NCI-H82 (cell line): ENCODE data around the gene PLCB1.
"Not testable (repeated sequence)": the region's sequence is repeated elsewhere in the genome, so short reads cannot be mapped to it uniquely, and the experiment has no call there.

Experiments
- DNase-seq: peaks from one replicate; lab custom pipeline; 2025; lab: John Stamatoyannopoulos, UW

Gene PLCB1

DNA sequence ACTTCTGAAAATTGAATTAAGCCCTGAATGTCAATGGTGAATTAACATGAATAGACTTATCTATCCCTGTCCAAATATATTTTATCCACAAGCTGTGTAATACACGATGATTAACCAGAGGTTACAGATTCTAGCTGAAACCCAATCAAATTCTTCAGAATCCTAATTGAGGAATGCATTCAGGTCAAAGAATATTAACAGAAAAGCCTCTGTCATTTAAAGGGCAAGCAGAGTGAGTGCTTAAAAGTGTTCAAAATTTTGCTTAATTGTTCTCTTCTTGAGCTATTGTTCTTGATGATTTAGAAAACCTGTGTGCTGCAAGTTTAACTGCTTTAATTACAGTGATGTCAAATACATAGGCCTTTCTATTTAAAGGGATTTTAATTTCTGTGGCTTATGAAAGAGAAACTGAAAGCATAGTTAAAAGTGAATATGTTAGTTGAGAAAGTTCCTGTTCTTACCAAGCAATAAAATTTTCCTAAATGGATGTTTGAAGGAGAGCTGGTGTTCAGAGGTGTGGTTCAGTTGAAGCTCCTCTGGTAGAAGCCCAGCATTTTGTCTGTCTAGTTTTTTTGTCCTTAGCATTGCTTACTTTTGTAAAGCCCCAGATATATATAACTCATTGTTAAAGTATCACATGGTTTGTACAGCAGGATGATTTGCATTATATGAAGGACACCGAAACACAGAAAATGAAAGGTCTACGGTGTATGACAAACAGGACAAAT lies 470.5 kb downstream of the PLCB1 start:
- DNase-seq = no peak

- DNase-seq = no peak
Observed at GRCh38 chr20:8608470-8608869, 476.4 kb downstream of the PLCB1 start.

DNA sequence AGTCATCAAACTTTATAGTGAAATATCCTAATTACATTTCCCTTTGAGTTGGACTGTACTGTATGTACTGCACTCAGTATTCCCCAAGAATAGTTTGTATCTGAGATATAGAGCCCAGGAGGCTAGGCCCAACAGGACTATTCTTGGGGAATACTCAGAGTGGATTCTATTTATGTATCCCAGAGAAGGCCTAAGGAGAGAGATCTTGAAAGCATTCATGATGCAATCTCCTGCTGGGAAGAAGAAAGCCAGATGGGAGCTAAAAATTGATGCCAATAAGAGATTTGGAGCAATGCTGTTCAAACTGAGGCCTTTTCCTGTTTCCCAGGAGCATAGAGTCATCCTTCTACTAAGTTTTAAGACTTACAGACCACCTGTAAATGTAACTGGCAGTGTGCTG lies 484.7 kb downstream of the PLCB1 start:
- no peak for DNase-seq

DNA sequence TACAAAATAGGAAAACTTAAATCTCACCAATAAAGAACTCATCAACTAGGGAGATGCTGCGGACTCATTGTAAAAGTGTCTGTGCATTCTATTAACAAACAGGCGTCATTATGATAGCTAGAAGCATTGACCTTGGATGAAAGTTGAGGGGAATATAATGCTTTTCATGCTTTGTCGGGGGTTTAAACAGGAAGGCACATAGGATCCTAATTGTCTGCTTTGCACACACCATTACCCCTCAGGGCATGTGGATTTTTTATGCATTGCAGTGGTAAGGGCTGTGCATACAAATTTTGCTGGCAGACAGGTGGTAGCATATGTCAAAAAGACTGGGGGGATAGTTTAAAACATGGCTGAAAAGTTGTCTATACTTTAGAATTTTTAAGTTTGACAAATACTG lies 488.9 kb downstream of the PLCB1 start:
- no peak for DNase-seq

- peak; percentile 39 for DNase-seq
Observed at GRCh38 chr20:8624046-8624445, 492.0 kb downstream of the PLCB1 start.

DNA sequence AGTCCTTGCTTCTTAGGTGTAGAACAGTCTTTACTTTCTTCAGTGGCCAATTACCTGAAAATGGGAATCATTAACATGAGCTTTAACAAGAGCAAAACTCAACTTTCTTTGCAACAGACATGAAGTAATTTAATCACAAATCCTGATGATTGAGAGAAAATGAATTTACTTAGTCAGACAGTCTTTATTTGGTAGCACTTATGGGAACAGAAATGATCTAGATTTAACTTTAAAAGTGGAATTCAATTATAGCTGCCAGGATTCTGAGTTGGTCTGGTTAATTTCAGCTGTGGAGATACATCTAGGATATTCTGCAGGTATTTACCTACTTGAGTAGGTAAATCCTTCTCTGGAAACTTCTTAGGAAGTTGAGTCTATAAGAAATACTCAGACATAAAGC lies 492.6 kb downstream of the PLCB1 start:
- DNase-seq = no peak

DNA sequence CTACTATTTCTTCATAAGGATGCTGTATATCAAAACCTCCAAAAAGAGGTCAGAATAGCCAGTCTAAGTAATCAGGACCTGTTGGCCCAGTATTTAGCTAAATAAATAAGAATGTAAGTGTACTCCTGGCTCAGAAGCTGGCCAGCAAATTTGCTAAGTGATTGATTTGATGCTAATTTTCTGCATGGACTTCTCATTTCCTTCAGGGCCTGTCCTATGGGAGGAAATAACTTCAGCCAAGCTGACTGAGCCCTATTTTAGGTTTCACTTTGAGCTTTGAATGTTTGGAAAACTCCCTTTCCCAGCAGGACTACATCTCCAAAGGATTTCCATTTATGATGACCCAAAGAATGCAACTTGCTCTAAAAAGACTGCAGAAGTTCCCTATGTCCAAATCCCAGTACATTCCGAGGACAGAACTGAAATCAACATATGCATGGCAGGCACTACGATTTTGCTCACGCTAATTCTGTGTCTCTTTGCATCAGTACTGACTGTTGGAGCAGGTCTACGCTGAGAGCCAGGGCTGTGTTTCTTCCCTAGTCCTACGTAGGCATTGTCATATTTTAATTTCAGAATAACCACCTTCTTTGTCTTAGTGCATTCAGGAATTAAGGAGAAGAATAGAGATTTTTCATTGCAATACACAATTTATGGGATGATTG lies 495.4 kb downstream of the PLCB1 start:
- DNase-seq = no peak

DNA sequence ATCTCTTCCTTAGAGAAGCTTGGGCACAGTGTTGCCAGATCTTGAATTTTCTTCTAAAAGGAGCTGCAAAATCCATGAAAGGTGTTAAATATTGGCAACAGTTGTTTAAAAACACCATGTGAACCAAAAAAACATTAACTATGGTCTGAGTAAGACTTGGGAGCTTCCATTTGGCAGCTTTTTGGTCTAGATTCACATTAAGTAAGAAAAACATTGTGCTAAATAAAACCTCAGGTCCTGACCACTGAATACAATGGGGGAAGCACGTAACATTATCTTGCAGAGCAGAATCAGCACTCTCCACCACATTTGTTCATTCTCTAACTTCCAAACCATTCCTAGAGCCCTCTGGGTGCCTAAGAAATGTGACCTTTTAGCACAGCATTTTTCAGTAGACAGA lies 499.2 kb downstream of the PLCB1 start:
- DNase-seq = no peak

DNA sequence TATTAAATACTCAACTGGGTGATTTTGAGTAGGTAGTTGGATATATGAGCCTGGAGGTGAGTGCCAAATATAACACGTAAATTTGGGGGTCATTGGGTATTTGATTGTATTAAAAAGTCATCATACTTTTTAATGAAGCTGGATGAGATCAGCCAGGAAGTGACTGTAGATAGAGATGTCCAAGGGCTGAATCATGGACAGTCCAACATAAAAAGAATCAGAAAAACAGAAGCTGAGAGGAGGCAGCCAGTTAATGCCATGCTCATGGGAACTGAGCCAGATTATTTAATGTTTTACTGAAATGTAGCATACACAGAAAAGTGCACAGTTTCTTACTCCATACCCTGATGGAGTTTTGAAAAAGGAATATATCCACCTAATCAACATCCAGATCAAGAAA lies 501.3 kb downstream of the PLCB1 start:
- no peak for DNase-seq

- no peak for DNase-seq
Observed at GRCh38 chr20:8635048-8635572, 503.0 kb downstream of the PLCB1 start.

- DNase-seq = no peak
Observed at GRCh38 chr20:8635837-8636236, 503.8 kb downstream of the PLCB1 start.

DNA sequence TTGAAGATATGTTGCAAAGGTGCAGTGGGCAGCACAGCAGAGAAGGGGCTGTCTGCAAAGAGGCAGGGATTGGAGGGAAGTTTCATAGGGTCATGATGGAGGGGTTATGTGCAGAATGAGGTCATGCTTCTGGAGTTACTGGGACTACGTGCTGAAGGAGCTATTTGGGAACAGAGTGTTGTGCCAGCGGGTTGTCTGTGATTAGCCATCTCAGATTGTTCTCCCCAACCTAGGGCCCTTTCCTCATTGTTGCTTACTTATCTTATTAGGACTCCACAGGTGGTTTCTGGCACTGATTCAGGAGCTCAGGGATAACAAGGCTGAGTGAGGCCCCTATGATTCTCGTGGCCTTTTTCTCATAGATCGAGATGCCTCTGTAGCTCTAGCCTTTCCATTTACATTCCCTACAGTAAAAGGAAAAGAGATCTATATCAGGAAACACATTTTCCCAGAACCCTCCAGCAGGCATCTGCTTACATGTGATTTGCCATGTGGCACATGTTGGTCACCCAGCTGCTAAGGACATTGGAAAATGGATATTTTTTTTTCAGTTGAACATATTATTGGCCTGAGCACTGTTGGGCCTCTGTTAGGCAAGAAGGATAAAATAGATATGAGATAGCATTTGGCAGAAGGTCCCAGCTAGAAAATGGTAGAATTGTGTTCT lies 507.2 kb downstream of the PLCB1 start:
- peak; percentile 79 for DNase-seq

DNA sequence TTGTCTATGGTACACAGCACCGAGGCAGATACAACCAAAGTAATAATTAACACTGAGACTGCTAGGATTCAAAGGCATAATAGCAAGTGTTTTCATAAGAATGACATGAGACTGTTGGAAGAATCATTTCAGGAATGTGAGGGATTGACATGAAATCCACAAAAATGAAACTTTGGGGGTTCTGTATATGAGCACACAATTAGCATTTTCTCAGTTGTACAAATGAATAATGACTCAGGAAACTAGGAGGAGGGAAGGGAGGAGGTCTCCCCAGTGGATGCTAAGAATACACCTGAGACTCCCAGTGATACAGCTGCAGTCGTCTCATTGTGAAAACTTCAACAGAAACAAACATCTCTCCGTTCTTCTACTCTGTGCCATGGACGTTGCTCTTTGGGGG lies 508.4 kb downstream of the PLCB1 start:
- no peak for DNase-seq

DNA sequence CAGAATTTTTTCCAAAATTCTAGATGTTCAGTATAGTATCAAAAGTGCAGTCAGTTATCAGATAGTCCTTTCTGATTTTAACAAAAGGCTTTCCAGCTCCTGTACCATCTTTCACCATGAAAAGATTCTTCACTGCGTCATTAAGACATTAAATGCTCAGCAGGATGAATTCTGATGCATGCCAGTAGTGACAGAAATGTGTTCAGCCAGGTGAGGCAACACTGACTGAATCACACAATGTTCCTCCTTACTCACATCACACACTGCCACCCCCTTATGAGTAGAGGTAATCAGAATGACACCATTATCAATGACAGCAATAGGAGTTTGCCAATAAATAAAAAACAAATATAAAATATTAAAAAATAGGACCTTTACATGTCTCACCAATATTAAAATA lies 510.2 kb downstream of the PLCB1 start:
- DNase-seq = no peak

GRCh38 chr20:8644468-8644867 lies 512.4 kb downstream of the PLCB1 start:
- not testable (repeated sequence) for DNase-seq

- peak; percentile 25 for DNase-seq
Observed at GRCh38 chr20:8645326-8645725, 513.3 kb downstream of the PLCB1 start.

DNA sequence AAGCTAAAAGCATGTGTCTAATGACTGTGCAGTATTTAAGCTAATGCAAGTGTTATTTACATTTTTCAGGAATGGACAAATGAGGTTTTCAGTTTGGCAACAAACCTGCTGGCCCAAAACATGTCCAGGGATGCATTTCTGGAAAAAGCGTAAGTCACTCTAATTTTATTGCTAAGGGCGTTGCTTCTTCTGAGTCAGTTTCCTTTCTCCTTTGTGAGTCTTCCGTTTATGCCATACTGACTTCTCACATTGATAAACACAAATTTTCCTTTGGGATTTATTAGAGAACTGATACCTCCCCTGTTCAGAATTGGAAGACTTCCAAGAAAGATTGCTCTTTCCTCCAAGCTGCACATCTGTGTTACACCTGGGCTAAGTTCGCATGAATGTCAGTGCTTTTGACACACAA lies 514.0 kb downstream of the PLCB1 start:
- DNase-seq = no peak

DNA sequence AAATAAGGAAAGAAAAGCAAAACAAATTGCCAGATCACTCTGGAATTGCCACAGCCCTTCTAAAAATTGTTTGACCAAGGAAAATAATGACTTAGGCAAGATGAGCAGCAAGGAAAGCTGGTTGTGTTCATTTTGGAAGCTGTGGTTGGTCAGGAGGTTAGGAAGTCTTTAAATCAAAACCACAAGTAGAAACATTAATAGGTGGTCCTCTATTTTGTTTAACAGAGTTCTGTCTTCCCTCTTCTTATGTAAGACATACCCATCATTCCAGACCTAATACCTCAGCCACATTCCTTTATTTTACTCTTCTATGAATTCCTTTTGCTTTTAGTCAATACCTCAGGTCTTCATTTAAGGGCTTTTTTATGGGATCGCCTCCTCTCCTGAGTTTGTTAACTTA lies 514.6 kb downstream of the PLCB1 start:
- no peak for DNase-seq

DNA sequence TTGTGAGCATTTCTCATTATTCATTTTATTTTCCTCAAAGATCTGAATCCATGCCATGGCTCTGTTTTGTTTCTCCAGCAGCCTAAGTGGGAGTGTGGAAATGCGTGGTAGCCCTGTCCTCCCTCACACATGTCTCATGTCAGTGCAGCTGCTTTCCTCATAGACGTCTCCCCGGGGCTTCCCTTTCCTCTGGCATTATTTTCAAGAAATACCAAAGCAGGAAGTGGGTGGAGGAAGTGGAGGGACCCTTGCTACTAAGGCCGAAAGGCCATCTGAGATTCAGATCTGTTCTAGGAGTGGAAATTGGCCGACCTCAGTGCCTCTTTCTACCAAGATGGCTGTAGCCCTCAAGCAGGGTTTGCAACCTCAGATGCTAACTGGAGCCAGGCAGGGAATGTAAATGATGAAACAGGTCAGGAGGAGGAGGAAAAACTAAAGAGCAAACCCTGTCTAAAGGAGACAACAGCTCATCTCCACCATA lies 515.9 kb downstream of the PLCB1 start:
- no peak for DNase-seq

DNA sequence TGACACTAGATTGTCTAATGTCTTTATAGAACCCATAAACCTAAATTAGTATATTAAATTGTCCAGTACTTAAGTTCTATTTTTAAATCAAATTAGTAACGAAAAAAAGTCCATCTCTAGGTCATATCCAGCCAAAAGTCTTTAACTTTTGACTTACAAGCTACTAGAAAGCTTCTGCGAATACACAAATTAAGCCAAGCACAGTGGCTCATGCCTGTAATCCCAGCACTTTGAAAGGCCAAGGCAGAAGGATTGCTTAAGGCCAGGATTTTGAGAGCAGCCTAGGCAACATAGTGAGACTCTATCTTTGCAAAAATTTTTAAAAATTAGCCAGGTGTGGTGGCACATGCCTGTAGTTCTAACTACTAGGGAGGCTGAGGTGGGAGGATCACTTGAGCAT lies 516.4 kb downstream of the PLCB1 start:
- no peak for DNase-seq

DNA sequence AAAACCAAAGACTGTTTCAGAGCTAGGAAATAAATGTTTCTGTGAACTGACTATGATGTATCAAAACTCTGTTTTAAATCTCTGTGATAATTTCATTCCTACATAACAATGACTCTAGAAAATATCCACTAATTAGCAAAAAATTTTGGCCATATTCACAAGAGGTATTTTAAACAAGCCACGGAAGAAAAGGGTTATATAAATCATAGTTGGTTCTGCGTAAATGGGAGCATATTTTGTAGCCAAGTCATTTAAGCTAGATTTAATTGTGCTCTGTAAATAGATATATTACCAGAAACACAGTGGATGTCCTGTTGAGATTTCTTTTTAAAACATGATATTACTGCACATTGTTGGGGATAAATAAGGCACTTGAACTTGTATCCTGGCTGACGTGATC lies 520.3 kb downstream of the PLCB1 start:
- DNase-seq = no peak

DNA sequence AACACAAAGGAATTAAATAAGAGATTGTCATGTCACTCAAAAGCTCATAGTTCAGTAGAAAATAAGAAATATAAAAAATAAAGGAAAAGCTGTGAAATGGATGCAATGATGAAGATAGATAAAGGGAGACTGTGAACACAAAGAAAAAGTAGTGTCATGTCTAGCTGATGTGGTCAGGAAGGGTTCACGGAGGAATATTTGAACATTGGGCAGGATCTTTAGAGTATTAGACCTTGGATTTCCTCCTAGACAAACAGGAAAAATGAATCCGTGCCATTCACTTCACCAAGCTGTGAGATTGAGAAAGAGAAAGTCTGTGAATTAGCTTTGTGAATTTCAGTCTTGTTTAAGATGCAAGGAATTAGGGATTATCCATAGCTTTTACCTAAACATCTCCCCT lies 522.4 kb downstream of the PLCB1 start:
- DNase-seq = no peak

DNA sequence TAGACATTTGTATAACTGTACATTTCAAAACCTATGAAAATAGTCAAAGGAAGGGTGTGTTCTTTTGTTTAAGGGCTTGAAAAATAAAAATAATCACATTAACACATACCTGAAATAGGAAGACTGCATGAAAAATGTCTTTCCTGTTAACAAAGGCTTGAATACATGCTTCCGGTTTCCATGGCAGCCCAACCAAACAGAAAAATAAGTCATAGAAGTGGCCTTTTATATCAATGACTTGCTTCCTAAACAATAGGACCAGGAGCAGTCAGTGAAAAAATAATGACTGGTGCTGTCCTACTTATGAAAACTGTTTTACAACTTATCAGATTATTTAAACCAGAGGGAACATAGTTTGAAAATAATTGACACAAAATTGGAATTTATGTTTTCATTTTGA lies 524.3 kb downstream of the PLCB1 start:
- no peak for DNase-seq
